A549 (cell line): ENCODE data around the gene CNOT10. TPM values are rescaled to one million over a fixed set of nuclear protein-coding genes. Genes with fewer than 3 reads are reported as not detected.

Experiments used
- ATAC-seq, 2 experiments: fragments of 200-7000 bp in 1 of 2; fragments of >200 bp in 1 of 2; cut with Nextera tagmentation in 1 of 2; cut with Tn5 transposase in 1 of 2; 3 replicates each; pipeline versions ENCODE4 v1.8.0 to v1.9.1; 2018 to 2020; ENCODE audit warnings: mild to moderate bottlenecking in 1 of 2, moderate library complexity in 1 of 2
- CTCF ChIA-PET: fragments of 300-600 bp; sonication (Branson Sonifier 250); formaldehyde crosslinking; extraction: SDS; loops from one replicate; lab custom pipeline; 2021; ENCODE audit warnings: antibody characterized with exemption, inconsistent platforms; lab: Yijun Ruan, JAX
- POLR2A ChIA-PET: fragments of 350-600 bp; formaldehyde crosslinking; extraction: SDS; loops from one replicate; lab custom pipeline; 2021; ENCODE audit warnings: antibody characterized with exemption, inconsistent platforms; lab: Yijun Ruan, JAX
- DNase-seq, 2 experiments: peaks; one replicate each; pipeline versions ENCODE4 v3.0.0 to v3.0.0-alpha.2; 2011 to 2016; ENCODE audit warnings: low read depth in 1 of 2, low spot score in 1 of 2
- FAIRE-seq: peaks from 2 replicates; lab custom pipeline; 2011; peaks lifted over from hg19 to GRCh38; lab: Jason Lieb, UNC
- H3K27ac ChIP-seq, 2 experiments: fragments of >200 bp; sonication (Bioruptor Twin); formaldehyde crosslinking; 3 replicates each; pipeline ENCODE4 v1.5.1; 2016 to 2017
- H3K4me1 ChIP-seq: fragments of >200 bp; sonication (Bioruptor Twin); formaldehyde crosslinking; 3 replicates; pipeline ENCODE4 v1.6.1; 2016
- H3K4me2 ChIP-seq: fragments of >200 bp; sonication (Bioruptor Twin); formaldehyde crosslinking; 3 replicates; pipeline ENCODE4 v1.6.1; 2016
- H3K4me3 ChIP-seq: fragments of >200 bp; sonication (Bioruptor Twin); formaldehyde crosslinking; 3 replicates; pipeline ENCODE4 v1.5.1; 2016
- H3K9me3 ChIP-seq: fragments of >200 bp; sonication (Bioruptor Twin); formaldehyde crosslinking; 3 replicates; pipeline ENCODE4 v1.6.1; 2016
- BCL3 ChIP-seq: fragments of >200 bp; sonication (Bioruptor Twin); formaldehyde crosslinking; IDR thresholded peaks from 3 replicates; pipeline ENCODE4 v1.6.1; 2016
- CBX2 ChIP-seq: fragments of 200-600 bp; sonication (generic); IDR thresholded peaks from 2 replicates; pipeline ENCODE4 v1.6.1; 2016; ENCODE audit warnings: low read depth, mild to moderate bottlenecking, borderline replicate concordance
- CBX8 ChIP-seq: fragments of 200-600 bp; sonication (generic); IDR thresholded peaks from 2 replicates; pipeline ENCODE4 v1.6.1; 2016
- CEBPB ChIP-seq, 2 experiments: fragments of >200 bp in 1 of 2; sonication (Bioruptor Twin) in 1 of 2; formaldehyde crosslinking in 1 of 2; IDR thresholded peaks; 2 replicates each; pipeline ENCODE4 v1.6.1; 2012 to 2016
- CHD2 ChIP-seq: fragments of 150-350 bp; IDR thresholded peaks from 2 replicates; pipeline ENCODE4 v1.6.1; 2014; ENCODE audit warnings: low read length; ENCODE audit not compliant: partially characterized antibody
- CHD4 ChIP-seq: fragments of 200-600 bp; sonication (generic); IDR thresholded peaks from 2 replicates; pipeline ENCODE4 v1.6.1; 2016; ENCODE audit warnings: antibody characterized with exemption, mild to moderate bottlenecking, borderline replicate concordance
- EHMT2 ChIP-seq: fragments of 200-600 bp; sonication (generic); IDR thresholded peaks from 2 replicates; pipeline ENCODE4 v1.6.1; 2016; ENCODE audit warnings: antibody characterized with exemption, low read depth, mild to moderate bottlenecking, moderate library complexity
- ESRRA ChIP-seq: fragments of 150-350 bp; IDR thresholded peaks from 2 replicates; pipeline ENCODE4 v1.6.1; 2014; ENCODE audit warnings: mild to moderate bottlenecking, low read length, borderline replicate concordance
- FOSL2 ChIP-seq, 2 experiments: fragments of 450-650 bp in 1 of 2; fragments of >200 bp in 1 of 2; sonication (Bioruptor Twin) in 1 of 2; formaldehyde crosslinking; IDR thresholded peaks; 2 replicates each; pipeline versions ENCODE4 v1.5.0 to v1.6.1; 2016 to 2020; ENCODE audit warnings: mild to moderate bottlenecking in 1 of 2, moderate library complexity in 1 of 2
- FOXS1 ChIP-seq: fragments of 250-450 bp; sonication (Bioruptor Pico); IDR thresholded peaks from 2 replicates; pipeline ENCODE4 v1.5.0; 2020; ENCODE audit warnings: mild to moderate bottlenecking, moderate library complexity
- HDAC2 ChIP-seq: fragments of 200-600 bp; sonication (generic); IDR thresholded peaks from 2 replicates; pipeline ENCODE4 v1.6.1; 2016
- HEYL ChIP-seq: fragments of 250-450 bp; sonication (Bioruptor Pico); IDR thresholded peaks from 2 replicates; pipeline ENCODE4 v1.8.0; 2021; ENCODE audit warnings: mild to moderate bottlenecking, moderate library complexity
- HOXA7 ChIP-seq: fragments of 250-450 bp; sonication (Bioruptor Pico); IDR thresholded peaks from 2 replicates; pipeline ENCODE4 v1.5.0; 2020; ENCODE audit warnings: mild to moderate bottlenecking, moderate library complexity
- HOXB5 ChIP-seq: fragments of 250-450 bp; sonication (Bioruptor Pico); IDR thresholded peaks from 2 replicates; pipeline ENCODE4 v1.5.0; 2020; ENCODE audit warnings: mild to moderate bottlenecking, moderate library complexity
- JUNB ChIP-seq: fragments of >200 bp; sonication (Bioruptor Twin); formaldehyde crosslinking; IDR thresholded peaks from 2 replicates; pipeline ENCODE4 v1.6.1; 2016
- KDM5A ChIP-seq: fragments of 200-600 bp; sonication (generic); IDR thresholded peaks from 2 replicates; pipeline ENCODE4 v1.6.1; 2016; ENCODE audit warnings: antibody characterized with exemption, mild to moderate bottlenecking
- MAFK ChIP-seq: fragments of 450-650 bp; IDR thresholded peaks from 2 replicates; pipeline ENCODE4 v1.6.1; 2014; ENCODE audit not compliant: partially characterized antibody
- MYC ChIP-seq: IDR thresholded peaks from 2 replicates; pipeline ENCODE4 v1.6.1; 2012; ENCODE audit warnings: mild to moderate bottlenecking, inconsistent platforms, low read length, improper control_type of control experiment, borderline replicate concordance
- NFE2L2 ChIP-seq: fragments of 150-350 bp; conservative IDR thresholded peaks from 2 replicates; pipeline ENCODE4 v1.6.1; 2014; ENCODE audit warnings: low read length
- POLR2A ChIP-seq: IDR thresholded peaks from 2 replicates; pipeline ENCODE4 v1.6.1; 2012; ENCODE audit warnings: mild to moderate bottlenecking, low read length
- RCOR1 ChIP-seq: fragments of 150-350 bp; IDR thresholded peaks from 2 replicates; pipeline ENCODE4 v1.6.1; 2014; ENCODE audit warnings: antibody characterized with exemption, low read length, low read depth
- TP53 ChIP-seq: fragments of 250-450 bp; sonication (Bioruptor Pico); IDR thresholded peaks from 2 replicates; pipeline ENCODE4 v1.5.0; 2021; ENCODE audit warnings: mild to moderate bottlenecking, moderate library complexity
- whole genome bisulfite sequencing: methylation state at CpG from one replicate; pipeline ENCODE4 v1.1.6; 2017; ENCODE audit errors: missing lambda C conversion rate; 5-methylcytosine and 5-hydroxymethylcytosine counted together
- polyA plus RNA-seq, 4 experiments: library from polyadenylated mRNA; depleted of rRNA in 3 of 4; stranded (reverse); fragments of >200 nt; fragmentation: RNase III in 1 of 4; extraction: RNeasy Plus Mini Kit Qiagen cat#74134 plus additional on column Dnase treatment in 1 of 4; gene quantifications; 2 replicates in 3 of 4; 3 replicates in 1 of 4; pipeline ENCODE4 v1.2.3, GENCODE V29; 2011 to 2017
- TF ChIP-seq, protein P1 (sequence below): IDR thresholded peaks from 2 replicates; pipeline ENCODE4 v1.6.1; 2012

CNOT10 gene
- polyA plus RNA-seq, 2 of the 4 experiments (the other 2 are of a cell fraction), result 23.6 to 43.2 TPM

DNA sequence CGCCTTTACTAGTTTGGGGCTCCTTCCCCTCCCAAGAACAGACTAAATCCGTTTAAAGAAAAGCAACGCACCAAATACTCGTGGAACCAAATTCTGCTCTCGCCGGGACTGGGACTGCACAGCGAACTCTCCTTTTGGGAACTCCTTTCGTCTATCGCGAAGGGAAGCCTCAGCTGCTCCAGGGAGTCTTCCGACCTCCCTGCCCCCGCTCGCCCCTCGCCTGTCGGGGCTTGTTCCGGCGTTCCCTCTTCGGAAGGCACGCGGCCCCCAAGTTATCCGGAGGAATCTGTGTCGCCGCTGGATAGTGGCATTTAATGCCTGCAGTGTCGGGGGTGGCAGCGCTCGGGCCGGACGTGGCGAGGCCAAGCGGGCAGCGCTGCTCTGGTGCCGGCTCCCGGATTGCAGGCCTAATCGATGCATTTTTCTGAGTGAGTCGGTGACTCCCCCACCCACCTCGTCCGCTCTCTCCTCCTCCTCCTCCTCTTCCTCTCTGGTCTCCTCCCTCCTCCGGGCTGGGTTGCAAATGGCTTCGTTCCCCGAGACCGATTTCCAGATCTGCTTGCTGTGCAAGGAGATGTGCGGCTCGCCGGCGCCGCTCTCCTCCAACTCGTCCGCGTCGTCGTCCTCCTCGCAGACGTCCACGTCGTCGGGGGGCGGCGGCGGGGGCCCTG, 132.7 kb downstream of the CNOT10 start, which contains the start of gene TRIM71:
Gene TRIM71, plus strand, starts transcription at position 440 of the 671 bp plus-strand sequence. Its CDS starts 84 bp downstream, at position 524.
- POLR2A ChIA-PET, result no interaction called here
- H3K27ac ChIP-seq, result peak within 1 kb of the TSS in 1 of 2 experiments; percentile 26; a peak in 1 of 6 replicates
- H3K4me3 ChIP-seq, result peak within 1 kb of the TSS; percentile 49
- peak within 1 kb of the TSS; percentile 94 for H3K4me2 ChIP-seq
- peak in 1 of 2 experiments; percentile 33 for DNase-seq
- peak in 1 of 2 experiments; percentile 14; a peak in 2 of 6 replicates for ATAC-seq
- CTCF ChIA-PET, result interaction anchor here (1.2 kb wide), 1 partner anchor 85 kb away, joined by 5 read pairs; no protein-coding TSS in a partner anchor
- FAIRE-seq, result no peak
- no peaks in the 10 kb centered on the region for H3K9me3 ChIP-seq
- WGBS, result 13% methylated on average over 41 of the region's 59 CpGs
- no peak for TF ChIP-seq TP53 (CRISPR knock-in tag)
- TF ChIP-seq HDAC2, result peak; percentile 55; the same call in 1 of the 2 replicates
- TF ChIP-seq MYC, result no peak
- no peak for TF ChIP-seq HOXB5 (CRISPR knock-in tag)
- no peak for TF ChIP-seq RCOR1
- H3K4me1 ChIP-seq, result peaks cover 33% of the 10 kb centered on the region

GRCh38 chr3:32818229-32818969, 133.4 kb downstream of the CNOT10 start:
- WGBS, result 28% methylated on average over 31 of the region's 111 CpGs
- H3K4me1 ChIP-seq, result peaks cover 26% of the 10 kb centered on the region
- CTCF ChIA-PET, result no interaction called here
- H3K4me2 ChIP-seq, result peak overlapping the region; percentile 94
- ATAC-seq (peak; percentile 32 to 33; a peak in 3 of 6 replicates), FAIRE-seq (no peak), DNase-seq (peak in 1 of 2 experiments; percentile 23)
- no peak for TF ChIP-seq ESRRA
- no peak for TF ChIP-seq FOXS1 (CRISPR knock-in tag)
- TF ChIP-seq, protein P1, sequence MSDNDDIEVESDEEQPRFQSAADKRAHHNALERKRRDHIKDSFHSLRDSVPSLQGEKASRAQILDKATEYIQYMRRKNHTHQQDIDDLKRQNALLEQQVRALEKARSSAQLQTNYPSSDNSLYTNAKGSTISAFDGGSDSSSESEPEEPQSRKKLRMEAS, result no peak; the same call in 1 of the 2 replicates
- TF ChIP-seq KDM5A, result no peak
- H3K9me3 ChIP-seq, result no peaks in the 10 kb centered on the region
- H3K4me3 ChIP-seq, result peak overlapping the region; percentile 49
- no peak overlapping the region for H3K27ac ChIP-seq
- POLR2A ChIA-PET, result no interaction called here

GRCh38 chr3:32818970-32819511, 134.1 kb downstream of the CNOT10 start:
- TF ChIP-seq EHMT2 (no peak), CHD4 (no peak), JUNB (no peak), MAFK (no peak), FOSL2 (IDR thresholded peaks at IDR 0.05) (no peak), FOSL2 (CRISPR knock-in tag; IDR thresholded peaks at IDR 0.05) (no peak), HEYL (CRISPR knock-in tag) (no peak), ESRRA (no peak), POLR2A (no peak), NFE2L2 (no peak), HOXB5 (CRISPR knock-in tag) (no peak), CHD2 (no peak), BCL3 (no peak), MYC (no peak), HOXA7 (CRISPR knock-in tag) (no peak), CEBPB (IDR thresholded peaks at IDR 0.05) (no peak), CBX2 (no peak), CBX8 (no peak)
- Histone ChIP-seq H3K4me3 (peak overlapping the region; percentile 49; the same call in 1 of the 3 replicates), H3K27ac (no peak overlapping the region), H3K4me1 (peaks cover 21% of the 10 kb centered on the region), H3K9me3 (no peaks in the 10 kb centered on the region), H3K4me2 (peak overlapping the region; percentile 94; the same call in 2 of the 3 replicates)
- ATAC-seq (no peak), DNase-seq (no peak), FAIRE-seq (no peak)
- WGBS, result 75% methylated on average over 25 of the region's 25 CpGs
- POLR2A ChIA-PET, result no interaction called here
- CTCF ChIA-PET, result no interaction called here
